ENCODE data around the gene ADAMTS3. TPM values are rescaled to one million over a fixed set of nuclear protein-coding genes. Genes with fewer than 3 reads are reported as not detected.

ADAMTS3 gene
- total and polyA plus RNA-seq, 3 donors from 2014 or later: 3.9 to 6.8 (median 5.3) TPM

- Histone ChIP-seq H3K36me3 (ENCODE audit: low read depth, missing control alignments) (no peaks in the 10 kb centered on the region), H3K4me1 (no peaks in the 10 kb centered on the region), H3K4me3 (no peak overlapping the region), H3K27ac (no peak overlapping the region), H3K9me3 (no peaks in the 10 kb centered on the region), H3K27me3 (no peaks in the 10 kb centered on the region)
- TF ChIP-seq POLR2A (IDR thresholded peaks at IDR 0.05): no peak
- TF ChIP-seq, protein P1, sequence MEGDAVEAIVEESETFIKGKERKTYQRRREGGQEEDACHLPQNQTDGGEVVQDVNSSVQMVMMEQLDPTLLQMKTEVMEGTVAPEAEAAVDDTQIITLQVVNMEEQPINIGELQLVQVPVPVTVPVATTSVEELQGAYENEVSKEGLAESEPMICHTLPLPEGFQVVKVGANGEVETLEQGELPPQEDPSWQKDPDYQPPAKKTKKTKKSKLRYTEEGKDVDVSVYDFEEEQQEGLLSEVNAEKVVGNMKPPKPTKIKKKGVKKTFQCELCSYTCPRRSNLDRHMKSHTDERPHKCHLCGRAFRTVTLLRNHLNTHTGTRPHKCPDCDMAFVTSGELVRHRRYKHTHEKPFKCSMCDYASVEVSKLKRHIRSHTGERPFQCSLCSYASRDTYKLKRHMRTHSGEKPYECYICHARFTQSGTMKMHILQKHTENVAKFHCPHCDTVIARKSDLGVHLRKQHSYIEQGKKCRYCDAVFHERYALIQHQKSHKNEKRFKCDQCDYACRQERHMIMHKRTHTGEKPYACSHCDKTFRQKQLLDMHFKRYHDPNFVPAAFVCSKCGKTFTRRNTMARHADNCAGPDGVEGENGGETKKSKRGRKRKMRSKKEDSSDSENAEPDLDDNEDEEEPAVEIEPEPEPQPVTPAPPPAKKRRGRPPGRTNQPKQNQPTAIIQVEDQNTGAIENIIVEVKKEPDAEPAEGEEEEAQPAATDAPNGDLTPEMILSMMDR (IDR thresholded peaks at IDR 0.05): no peak
- intact Hi-C loops (cut with DNase I; ENCODE audit: low total_unique reads): no loop called here
- DNase-seq: no peak
Observed at GRCh38 chr4:72494156-72494555, 74.9 kb downstream of the ADAMTS3 start.

GRCh38 chr4:72489267-72489666 is 79.8 kb downstream of the ADAMTS3 start:
- no peak overlapping the region for H3K27ac ChIP-seq
- WGBS, 2 donors: 63 to 66% methylated on average over 4 of the region's 4 CpGs
- H3K9me3 ChIP-seq: no peaks in the 10 kb centered on the region
- no peak overlapping the region for H3K4me3 ChIP-seq
- DNase-seq: no peak
- H3K4me1 ChIP-seq: no peaks in the 10 kb centered on the region
- H3K27me3 ChIP-seq: no peaks in the 10 kb centered on the region
- TF ChIP-seq POLR2A (IDR thresholded peaks at IDR 0.05): no peak
- TF ChIP-seq, protein P1 (IDR thresholded peaks at IDR 0.05): no peak
- H3K36me3 ChIP-seq (ENCODE audit: low read depth, missing control alignments): no peaks in the 10 kb centered on the region
- intact Hi-C loops (cut with DNase I; ENCODE audit: low total_unique reads): no loop called here

DNA sequence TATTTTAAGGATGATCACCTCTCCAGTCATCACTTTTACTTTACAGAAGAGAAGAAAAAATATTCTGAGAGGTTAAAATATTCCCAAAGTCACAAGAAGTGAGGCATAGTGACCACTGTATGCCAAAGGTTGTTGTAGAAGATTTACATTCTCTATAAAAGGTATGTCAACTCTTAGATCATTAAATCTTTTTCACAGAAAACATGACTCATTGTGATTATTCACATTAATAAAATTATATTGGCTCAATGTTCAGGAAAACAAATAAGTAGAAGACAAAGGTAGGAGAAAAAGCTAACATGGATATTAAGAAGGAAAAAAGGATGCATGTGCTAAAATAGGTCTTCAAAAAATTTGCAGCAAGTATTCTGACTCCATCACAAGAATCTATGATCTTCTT is 82.0 kb downstream of the ADAMTS3 start:
- intact Hi-C loops (cut with DNase I; ENCODE audit: low total_unique reads): no loop called here
- H3K4me1 ChIP-seq: no peaks in the 10 kb centered on the region
- H3K27me3 ChIP-seq: no peaks in the 10 kb centered on the region
- no peak for TF ChIP-seq POLR2A (IDR thresholded peaks at IDR 0.05)
- TF ChIP-seq, protein P1 (IDR thresholded peaks at IDR 0.05): no peak
- no peaks in the 10 kb centered on the region for H3K36me3 ChIP-seq (ENCODE audit: low read depth, missing control alignments)
- DNase-seq: no peak
- no peak overlapping the region for H3K4me3 ChIP-seq
- H3K9me3 ChIP-seq: no peaks in the 10 kb centered on the region
- H3K27ac ChIP-seq: no peak overlapping the region

DNA sequence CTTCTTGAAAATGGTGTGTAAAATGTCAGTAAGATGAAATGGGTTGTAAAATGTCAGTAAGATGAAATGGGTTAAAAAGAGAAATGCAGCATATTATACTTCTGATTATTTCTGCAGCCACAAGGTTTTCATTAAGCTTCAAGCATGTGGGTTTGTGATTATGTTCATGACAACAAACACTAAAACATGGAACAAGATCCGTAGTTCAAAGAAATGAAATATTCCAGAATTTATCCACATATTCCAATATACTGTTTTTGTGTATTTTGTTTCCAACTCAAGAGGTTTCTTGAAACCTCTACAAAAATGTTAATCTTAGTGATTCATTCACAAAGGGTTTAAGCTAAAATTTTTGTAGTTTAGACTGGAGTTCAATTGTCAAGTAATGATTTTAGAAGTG is 84.0 kb downstream of the ADAMTS3 start:
- intact Hi-C loops (cut with DNase I; ENCODE audit: low total_unique reads): no loop called here
- H3K9me3 ChIP-seq: no peaks in the 10 kb centered on the region
- TF ChIP-seq POLR2A (IDR thresholded peaks at IDR 0.05): no peak
- TF ChIP-seq, protein P1 (IDR thresholded peaks at IDR 0.05): no peak
- no peaks in the 10 kb centered on the region for H3K27me3 ChIP-seq
- no peak overlapping the region for H3K27ac ChIP-seq
- H3K4me3 ChIP-seq: no peak overlapping the region
- WGBS, 2 donors: 86 to 94% methylated on average over 1 of the region's 1 CpG
- no peaks in the 10 kb centered on the region for H3K4me1 ChIP-seq
- DNase-seq: no peak
- H3K36me3 ChIP-seq (ENCODE audit: low read depth, missing control alignments): no peaks in the 10 kb centered on the region

DNA sequence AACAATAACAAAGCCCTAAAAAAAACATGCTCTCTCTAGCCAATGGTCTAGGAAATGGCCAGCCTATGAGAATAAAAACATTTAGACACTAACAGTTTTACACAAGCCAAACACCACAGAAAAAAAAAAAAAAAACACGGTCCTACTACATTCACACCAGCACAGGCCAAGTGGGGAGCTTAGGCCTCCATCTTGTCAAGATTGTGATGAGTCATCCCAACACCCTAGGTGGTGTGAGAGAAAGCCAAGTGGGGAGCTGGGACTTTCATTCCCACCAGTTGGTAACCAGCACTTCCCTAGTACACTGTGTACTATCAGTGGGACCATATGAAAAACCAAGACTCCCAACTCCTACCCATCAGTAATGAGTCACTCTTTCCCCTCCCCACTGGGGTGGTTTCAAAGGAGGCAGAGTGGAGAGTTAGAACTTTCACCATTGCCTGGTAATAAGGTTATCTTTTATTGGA is 95.6 kb downstream of the ADAMTS3 start:
- Histone ChIP-seq H3K27me3 (no peaks in the 10 kb centered on the region), H3K27ac (no peak overlapping the region), H3K4me3 (no peak overlapping the region), H3K9me3 (no peaks in the 10 kb centered on the region), H3K36me3 (ENCODE audit: low read depth, missing control alignments) (no peaks in the 10 kb centered on the region), H3K4me1 (no peaks in the 10 kb centered on the region)
- intact Hi-C loops (cut with DNase I; ENCODE audit: low total_unique reads): no loop called here
- TF ChIP-seq, protein P1 (IDR thresholded peaks at IDR 0.05): no peak
- TF ChIP-seq POLR2A (IDR thresholded peaks at IDR 0.05): no peak
- DNase-seq: no peak
- WGBS, 2 donors: 89 to 100% methylated on average over 1 of the region's 1 CpG
